Stimulated activated CD8-positive, alpha-beta memory T cell treated with anti-CD3 and anti-CD28 coated beads, Interleukin-12 subunit alpha, Interleukin-12 subunit beta, amount 100 ng/mL, for 24 hours (primary cell): ENCODE measurements around the gene PRRT1B.
"Not testable (repeated sequence)": the region's sequence is repeated elsewhere in the genome, so short reads cannot be mapped to it uniquely, and the experiment has no call there.

ENCODE experiments used
- DNase-seq: peaks from one replicate; pipeline ENCODE4 v3.0.0-alpha.2; 2020; ENCODE audit errors: extremely low read depth

PRRT1B gene

DNA sequence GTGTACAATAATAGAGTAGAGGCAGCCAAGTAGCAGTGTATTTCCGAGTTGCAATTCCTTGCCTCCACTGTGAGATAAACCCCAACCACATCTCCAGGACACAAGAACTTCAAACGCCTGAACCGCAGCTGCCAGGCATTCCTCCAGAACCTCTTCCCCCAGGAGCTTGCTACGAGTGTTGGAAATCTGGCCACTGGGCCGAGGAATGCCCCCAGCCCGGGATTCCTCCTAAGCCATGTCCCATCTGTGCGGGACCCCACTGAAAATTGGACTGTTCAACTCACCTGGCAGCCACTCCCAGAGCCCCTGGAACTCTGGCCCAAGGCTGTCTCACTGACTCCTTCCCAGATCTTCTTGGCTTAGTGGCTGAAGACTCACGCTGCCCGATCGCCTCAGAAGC lies 3.9 kb downstream of the PRRT1B start:
- DNase-seq: not testable (repeated sequence)

DNA sequence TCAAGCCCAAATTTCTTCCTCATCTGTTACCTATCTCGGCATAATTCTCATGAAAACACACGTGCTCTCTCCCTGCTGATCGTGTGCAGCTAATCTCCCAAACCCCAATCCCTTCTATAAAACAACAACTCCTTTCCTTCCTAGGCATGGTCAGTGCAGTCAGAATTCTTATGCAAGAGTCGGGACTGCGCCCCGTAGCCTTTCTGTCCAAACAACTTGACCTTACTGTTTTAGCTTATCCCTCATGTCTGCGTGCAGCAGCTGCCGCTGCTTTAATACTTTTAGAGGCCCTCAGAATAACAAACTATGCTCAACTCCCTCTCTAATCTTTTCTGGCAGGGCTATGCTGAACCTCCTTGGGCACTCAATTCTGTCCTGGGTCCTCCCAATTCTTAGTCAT lies 5.1 kb downstream of the PRRT1B start:
- DNase-seq: not testable (repeated sequence)

DNA sequence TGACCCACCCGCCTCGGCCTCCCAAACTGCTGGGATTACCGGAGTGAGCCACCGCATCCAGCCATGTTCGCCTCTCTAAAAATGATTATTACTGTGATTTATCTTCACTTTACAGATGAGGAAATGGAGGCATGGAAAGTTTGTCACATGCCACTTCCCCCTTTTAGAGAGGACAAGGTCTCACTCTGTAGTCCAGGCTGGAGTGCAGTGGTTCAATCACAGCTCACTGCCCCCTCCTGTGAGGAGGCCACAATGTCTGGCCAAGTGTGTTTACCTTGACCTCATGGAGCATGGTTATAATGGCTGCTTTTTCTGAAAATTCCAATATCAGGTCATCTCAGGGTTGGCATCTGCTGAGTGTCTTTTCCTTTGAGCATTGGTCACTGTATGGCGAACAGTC lies 6.7 kb downstream of the PRRT1B start:
- DNase-seq: no peak

DNA sequence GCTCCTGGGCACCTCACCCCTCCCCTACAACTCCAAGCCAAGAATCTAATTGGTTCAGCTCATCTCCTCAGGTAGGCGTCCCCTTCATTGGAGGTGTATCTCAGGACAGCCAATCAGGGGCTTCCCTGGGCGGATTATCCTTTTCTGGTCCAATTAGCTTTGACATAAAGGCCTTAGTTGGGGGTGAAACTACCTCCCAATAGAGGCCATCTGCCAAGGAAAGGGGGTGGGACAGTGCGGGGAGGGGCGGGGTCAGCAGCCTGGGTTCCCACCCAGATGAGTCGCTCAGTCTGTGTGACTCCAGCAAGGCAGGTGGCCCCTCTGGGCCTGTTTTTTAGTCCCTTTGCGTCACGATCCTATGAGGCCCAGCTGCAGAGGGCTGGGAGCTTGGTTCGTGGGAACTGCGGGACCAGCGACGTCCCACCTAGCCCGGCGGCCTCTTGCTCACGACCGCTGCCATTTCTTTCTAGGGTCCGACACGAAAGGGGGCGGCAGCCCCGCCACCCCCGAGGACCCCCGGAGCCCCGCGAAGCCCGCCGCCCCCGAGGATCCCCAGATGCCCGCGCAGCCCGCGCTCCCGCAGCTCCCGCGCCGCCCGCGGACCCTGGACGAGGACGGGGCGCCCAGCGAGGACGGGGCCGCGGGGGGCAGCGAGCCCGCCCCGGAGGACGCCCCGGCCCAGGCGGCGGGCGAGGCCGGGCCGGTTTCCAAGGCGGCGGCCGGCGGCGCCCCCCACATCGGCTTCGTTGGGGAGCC lies 8.9 kb downstream of the PRRT1B start:
- DNase-seq: no peak

DNA sequence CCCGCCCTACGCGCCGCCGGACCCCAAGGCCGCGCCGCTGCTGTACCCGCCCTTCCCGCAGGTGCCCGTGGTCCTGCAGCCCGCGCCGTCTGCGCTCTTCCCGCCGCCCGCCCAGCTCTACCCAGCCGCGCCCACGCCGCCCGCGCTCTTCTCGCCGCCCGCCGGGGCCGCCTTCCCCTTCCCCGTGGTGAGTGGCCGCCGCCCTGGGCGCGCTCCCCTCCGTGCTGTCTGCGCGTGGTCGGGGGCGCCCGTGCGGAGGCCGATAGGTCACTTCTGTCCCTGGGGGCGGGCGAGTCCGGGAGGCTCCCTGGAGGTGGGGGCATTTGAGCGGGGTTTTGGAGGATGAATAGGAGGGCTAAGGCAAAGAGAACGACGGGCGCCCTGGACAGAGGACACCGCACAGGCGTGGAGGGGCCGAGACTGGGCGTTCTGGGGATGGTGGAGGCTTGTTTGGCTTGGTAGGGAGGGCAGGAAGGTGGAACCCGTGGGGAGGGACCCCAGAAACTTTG lies 9.6 kb downstream of the PRRT1B start:
- DNase-seq: no peak

DNA sequence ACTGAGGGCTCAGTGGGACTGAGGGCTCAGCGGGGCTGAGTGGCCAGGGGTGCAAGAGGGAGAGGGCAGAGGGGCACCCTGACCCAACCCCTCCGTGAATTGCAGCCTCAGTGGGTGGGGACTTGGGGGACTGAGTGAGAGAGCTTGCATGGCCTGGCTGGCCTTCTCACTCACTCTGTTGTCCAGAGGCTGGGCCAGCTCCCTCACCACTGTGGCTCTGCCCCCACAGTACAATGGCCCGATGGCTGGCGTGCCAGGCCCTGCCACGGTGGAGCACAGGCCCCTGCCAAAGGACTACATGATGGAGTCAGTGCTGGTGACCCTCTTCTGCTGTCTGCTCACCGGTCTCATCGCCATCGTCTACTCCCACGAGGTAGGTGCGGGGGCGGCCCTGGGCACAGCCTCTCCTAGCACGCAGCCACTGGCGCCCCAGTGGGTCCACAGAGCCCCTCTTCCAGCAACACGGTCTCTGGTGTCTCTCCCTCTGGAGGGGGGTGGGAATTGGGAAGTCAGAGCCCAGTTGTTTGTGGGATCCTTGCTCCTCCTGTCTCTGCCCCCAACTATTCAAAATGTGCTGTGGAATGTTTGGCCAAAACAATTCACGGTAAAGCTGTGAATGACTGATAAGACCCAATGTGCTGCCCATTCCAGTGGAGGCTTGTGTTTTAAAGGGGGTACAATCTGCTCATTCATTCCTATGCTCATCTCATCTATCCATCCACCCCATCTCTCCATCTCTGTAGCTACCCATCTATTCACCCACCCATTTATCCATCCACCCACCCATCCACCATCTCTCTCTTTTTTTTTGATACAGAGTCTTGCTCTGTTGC lies 10.7 kb downstream of the PRRT1B start:
- DNase-seq: no peak

DNA sequence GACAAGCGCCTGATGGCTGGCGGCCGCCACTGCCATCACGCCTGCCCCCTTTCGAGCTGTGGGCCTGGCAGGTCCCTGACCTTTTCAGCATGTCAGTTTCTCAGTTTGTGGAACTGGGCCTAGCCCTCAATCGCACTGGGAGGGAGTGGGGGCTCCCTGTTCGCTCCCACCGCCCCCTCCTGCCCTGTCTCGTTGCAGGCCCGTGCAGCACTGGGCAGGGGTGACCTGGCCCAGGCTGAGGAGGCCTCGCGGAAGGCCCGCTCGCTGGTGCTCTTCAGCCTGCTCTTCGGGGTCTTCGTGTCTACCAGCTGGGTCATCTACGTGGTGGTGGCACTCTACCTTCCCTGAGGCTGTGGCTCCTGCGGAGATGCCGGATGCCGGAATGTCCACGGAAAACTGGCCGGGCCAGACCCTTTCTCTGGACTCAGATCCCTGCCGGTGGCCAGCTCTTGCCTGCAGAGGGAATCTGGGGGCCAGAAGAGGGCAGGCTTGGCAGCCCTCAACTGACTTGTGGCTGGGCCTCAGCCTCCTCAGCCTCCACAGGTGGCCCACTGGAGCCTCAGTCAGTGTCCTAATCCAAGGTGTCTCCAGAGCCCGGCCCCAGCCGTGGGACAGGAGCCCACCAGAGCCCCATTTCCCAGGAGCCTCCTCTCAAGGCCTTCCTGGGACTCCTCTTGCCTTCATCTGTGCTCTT lies 12.7 kb downstream of the PRRT1B start:
- DNase-seq: no peak

DNA sequence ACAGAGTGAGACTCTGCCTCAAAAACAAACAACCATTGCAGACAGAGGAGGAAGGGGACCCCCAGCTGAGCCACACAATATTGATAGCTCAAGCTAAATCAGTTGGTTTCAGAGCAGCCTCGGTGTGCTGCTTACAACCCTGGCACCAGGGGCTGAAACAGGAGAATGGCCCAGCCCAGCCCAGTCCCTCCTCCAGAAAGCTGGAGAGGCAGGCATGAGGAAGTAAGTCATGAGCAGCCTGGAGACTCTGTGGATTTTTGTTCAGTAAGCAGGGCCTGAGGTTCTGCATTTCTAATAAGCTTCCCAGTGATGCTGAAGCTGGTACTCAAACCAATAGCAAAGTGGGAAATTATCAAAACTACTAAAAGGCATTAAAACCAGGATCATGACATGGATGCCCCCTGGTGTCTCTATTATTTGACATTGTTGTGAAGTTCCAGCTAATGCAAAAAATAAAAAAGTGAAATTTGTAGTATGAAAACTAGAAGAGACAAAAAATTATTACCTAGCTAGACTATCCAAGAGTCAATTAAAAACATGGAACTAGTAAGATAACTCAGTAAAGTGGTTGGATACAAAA lies 14.2 kb downstream of the PRRT1B start:
- no peak for DNase-seq

DNA sequence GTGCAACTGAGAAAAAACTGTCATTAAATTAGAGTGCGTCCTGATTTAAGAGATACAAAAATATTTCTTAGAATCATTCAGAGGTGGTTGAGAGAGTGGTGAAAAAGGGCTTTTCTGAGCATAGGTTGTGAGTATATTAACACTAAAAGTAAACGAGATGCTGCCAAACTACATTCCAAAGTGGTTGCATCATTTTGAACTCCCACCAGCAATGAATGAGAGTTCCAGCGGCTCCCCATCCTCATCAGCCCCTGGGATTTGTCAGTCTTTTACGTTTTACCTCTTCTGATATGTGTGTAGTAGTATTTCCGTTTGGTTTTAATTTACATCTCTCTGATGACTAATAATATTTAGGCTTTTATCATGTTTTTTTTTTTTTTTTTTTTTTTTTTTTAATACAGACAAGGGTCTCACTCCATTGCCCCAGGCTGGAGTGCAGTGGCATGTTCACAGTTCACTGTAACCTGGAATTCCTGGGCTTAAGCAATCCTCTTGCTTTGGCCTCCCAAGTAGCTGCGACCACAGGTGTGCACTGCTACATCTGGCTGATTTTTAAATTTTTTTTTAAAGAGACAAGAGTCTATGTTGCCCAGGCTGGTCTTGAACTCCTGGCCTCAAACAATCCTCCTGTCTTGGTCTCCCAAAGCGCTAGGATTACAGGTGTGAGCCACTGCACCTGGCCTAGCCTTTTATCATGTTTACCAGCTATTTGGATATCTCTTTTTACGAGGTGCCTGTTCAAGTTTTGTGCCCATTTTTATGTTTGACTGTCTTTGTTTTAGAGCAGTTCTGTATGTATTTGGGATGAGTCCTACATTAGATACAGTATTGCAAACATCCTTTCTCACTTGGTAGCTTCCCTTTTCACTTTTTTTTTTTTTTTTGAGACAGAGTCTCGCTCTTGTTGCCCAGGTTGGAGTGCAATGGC lies 17.0 kb downstream of the PRRT1B start:
- no peak for DNase-seq

DNA sequence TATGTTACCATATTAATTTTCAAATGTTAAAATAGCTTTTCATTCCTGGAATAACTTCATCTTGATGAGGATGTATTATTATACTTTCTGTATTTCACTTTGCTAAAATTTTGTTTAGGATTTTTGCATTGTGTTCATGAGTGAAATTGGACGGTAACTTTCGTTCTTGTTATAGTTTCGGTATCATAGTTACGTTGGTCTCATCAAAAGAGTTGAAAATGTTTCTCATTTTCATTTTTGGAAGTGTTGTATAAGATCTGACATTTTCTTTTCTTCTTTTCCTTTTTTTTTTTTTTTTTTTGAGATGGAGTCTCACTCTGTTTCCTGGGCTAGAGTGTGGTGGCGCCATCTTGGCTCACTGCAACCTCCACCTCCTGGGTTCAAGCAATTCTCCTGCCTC lies 20.0 kb downstream of the PRRT1B start:
- DNase-seq: no peak

DNA sequence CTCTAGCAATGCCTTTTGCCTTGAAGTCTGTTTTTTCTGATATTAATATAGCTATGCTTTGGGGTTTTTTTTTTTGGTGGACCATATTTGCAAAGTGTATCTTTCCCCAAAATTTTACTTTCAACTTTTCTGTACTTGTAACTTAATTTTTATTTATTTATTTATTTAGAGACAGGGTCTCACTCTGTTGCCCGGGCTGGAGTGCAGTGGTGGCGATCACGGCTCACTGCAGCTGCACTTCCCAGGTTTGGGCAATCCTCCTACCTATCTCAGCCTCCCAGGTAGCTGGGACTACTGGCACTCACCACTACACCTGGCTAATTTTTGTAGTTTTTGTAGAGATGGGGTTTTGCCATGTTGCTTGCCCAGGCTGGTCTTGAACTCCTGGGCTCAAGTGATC lies 20.8 kb downstream of the PRRT1B start:
- DNase-seq: no peak

DNA sequence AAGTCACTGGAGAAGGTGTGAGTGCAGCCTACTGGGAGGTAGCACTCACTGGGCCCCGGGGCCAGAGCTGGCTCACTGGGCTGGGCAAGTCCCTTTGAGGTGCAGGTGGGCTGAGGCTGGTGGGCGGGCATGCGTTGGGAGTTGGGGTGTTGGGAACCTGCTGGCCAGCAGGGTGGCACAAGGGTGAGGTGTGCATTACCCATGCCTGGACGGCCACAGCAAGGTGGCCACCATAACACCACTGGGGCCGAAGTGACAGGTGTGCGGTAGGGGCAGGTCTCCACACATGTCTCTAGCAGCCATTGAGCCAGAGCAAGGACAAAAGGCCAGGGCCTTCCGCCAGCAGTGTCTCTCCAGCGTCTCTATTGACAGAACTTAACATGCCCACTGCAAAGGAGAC lies 22.6 kb downstream of the PRRT1B start:
- no peak for DNase-seq

DNA sequence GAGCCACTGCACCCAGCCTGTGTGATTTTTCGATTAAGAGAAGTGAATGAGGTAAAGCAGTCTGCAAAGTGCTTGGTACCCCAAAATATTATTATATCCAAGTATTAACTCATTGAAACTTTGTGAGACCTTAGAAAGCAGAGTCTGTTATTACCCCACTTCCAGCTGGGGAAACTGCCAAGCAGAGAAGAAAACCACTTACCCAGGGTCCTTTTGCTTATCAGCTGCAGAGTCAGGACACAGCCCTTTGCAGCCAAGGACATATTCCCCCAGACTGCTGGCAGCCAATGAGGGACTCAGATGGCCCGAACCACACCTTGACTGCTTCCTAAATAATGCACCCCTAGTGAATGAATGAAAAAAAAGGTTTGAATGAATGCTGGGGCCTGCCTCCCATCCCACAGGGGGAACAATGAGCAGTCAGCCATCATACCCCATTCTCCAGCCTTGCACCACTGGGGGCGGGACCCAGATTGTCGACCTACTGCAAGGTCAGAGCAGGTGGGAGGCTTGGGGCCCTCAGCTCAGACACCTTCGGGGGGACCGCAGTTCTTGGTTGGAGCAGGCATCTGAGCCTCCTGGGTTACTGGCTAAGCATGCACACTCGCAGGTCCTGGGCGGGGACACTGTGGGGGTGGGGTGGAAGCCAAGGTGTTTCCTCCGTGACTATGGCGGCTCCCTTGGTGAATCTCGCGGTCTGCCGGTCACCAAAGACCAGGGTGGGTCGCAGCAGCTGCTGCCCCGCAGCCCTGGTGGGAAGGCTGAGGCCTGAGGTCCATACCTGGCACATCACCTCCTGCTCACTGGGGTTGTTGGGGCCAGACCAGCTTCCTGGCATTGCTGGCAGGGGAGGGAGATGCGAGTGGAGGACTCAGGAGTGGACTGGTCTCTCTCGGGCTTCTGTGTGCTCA lies 29.7 kb downstream of the PRRT1B start:
- DNase-seq: no peak

DNA sequence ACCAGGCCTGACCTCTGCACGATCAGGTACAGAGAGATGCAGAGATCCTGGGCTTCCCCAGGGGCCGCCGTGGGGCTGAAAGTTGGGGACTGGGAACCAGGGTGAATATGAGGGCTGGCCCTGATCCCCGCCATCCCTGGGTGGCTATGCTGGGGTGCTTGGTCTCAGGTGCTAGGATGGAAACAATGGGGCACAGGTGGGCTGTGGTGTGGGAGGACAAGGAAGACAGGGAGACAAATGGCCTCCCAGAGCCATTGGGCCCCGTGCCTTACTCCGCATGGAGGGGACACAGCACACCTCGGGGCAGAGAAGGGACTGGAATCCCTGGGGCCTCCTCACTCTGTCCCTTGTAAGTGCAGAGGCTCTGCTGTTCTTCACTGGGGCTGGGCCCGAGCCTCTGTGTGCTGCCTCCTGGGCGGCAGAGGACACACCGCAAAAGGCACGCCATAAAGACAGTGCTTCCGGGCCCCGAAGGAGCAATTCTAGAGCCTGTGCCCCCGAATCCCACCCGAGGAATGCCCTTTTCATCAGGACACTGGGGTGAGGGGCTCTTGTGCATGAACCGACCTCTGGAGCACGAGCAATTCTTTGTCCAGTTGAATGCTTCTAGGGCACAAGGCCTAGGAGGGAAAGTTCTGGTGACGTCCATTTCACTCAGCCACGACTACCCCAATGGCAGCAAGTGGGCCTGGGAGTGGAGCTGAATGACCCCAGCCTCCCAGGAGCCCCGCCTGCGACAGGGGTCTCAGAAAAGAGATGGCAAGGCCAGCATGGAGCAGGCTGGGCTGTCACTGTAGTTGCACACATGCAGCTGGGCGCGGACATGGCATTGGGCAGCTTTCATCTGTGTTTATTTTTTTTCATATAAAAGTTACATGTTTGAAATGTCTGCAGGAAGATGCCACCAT lies 30.9 kb downstream of the PRRT1B start:
- DNase-seq: no peak

DNA sequence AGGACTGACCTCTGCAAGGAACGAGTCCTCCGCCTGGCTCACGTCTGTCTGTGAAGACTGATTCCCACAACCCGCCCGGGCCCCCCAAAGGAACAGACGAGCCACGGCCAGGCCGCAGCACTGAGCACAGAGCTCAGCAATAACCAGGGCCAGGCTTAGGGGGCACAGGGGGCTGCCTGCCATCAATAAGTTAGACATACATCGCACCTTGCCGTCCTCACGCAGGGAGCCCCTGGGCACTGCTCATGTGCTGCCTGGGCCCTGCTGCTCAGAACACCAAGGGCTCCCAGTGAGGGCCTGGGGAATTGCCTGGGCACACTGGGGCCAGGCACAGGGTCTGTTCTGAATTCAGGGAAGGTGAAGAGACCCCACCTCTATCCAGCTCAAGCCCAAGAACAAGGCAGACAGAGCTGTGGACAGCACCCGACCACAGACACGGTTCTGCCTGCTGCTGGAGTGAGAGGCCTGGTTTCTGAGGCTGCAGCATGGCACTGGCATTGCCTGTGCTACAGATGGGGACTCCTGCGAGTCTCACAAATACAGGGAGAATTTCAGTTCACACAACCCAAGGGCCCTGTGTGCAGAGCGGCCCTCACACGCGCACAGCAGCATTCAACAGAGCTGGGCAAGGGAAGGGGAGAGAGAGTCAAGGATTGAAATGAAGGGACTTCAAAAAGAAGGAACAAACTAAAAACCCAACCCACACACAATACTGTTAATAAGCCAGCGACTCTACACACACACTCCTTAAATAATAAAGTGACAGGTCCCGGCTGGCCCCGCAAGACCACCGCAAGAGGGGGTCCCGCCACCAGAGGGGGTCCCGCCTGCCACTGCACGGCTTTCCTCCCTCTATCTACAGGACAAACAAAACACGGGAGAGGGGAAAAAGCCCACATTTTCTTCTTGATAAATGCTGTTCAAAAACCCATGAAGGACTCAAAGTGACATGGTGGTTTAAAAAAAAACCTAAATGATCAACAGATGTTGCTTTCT lies 32.0 kb downstream of the PRRT1B start:
- DNase-seq: no peak

DNA sequence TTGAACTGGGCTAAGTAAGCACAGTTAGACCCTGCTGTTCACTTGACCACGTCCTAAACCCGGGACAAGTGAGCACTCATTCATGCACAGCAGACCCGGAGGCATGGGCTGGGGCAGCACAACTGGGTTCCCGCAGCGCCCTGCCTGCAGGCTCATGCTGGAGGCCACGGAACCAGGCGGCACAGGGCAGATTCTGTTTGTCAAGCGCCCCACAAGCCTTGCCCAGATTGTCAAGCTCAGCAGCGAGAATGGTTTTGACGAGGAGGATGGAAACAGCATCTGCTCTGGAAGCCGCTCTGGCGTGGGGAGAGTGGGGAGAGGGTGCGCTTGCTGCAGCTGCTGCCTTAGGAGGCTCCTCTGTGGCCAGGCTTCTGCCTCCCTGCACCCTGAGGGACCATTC lies 32.7 kb downstream of the PRRT1B start:
- no peak for DNase-seq

DNA sequence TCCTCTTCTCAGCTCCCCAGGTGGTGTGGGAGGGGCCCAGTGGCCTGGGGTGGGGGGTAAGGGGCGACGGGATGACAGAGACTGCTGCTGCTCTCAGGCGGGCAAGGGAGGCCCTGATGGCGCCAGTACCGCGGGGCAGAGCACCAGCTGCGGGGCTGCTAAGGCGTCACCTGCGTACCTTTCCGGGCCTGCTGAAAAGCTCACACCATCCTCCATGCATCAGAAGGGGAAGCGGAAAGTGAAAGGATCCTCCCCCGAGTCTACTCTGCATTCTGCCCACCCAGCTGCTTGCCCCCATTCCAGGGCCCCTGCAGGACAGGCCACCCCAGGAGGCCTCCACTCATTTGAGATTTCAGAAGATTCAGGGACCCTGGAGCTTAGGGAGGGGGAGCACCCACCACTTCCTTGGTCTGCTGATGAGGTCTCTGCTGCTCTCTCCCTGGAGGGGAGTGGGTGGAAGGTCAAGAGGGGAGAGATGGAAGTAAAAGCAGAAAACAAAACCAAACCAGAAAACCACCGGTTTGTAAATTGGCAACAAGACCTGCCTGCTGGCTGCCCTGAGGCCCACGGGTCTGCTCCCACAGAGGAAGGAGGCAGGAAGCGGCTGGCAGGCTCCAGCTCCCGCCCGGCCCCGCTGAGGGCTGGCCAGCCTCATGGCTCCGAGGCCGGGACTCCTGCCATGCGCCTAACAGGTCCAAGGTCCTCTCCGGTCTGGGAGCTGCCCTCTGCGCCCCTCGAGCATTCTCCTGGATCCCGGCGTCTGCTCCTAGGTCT lies 33.6 kb downstream of the PRRT1B start:
- no peak for DNase-seq
